Stimulated activated CD4-positive, alpha-beta T cell treated with anti-CD3 and anti-CD28 coated beads, Interleukin-1b, Interleukin-23, amount 100 ng/mL, for 24 hours (primary cell): ENCODE measurements around the gene GREM1.

ENCODE experiments used
- DNase-seq, 4 experiments: peaks; one replicate each; pipeline ENCODE4 v3.0.0-alpha.2; 2020; ENCODE audit warnings: low read depth in 4 of 4, low spot score in 1 of 4

The GREM1 gene

DNA sequence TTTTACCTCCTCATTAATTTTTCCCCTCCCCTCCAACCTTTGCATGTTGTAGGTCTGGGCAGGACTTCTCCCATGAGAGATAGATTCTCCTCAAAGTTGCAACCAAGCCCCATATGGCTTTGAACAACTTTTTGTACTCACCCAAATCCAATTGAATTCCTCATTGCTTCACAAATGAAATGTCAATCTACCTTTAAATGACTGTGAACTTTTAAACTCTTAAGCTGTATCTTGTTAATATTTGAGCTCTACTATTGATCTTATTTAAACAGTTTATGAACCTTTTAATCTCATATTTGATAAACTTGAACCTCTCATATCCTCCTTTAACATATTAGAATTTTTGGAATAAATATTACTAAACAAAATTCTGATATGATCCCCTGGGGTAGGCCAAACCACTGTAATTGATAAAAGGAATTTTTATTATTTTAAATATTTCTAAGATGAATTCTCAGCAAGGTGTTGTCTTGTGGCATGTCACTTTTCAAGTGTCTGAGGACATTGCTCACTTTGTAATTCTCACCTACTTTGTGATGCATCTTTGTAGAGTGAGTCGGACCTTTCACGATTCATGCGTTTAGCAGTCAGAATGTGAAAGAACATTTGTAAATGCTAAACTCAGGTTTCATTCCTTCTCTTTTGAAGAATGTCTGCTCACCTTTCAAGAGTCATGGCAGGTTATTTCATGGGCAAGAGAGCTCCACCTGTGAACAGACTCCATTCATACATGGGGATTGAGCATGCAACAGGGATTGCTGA, 23.4 kb upstream of the GREM1 start:
- no peak for DNase-seq

DNA sequence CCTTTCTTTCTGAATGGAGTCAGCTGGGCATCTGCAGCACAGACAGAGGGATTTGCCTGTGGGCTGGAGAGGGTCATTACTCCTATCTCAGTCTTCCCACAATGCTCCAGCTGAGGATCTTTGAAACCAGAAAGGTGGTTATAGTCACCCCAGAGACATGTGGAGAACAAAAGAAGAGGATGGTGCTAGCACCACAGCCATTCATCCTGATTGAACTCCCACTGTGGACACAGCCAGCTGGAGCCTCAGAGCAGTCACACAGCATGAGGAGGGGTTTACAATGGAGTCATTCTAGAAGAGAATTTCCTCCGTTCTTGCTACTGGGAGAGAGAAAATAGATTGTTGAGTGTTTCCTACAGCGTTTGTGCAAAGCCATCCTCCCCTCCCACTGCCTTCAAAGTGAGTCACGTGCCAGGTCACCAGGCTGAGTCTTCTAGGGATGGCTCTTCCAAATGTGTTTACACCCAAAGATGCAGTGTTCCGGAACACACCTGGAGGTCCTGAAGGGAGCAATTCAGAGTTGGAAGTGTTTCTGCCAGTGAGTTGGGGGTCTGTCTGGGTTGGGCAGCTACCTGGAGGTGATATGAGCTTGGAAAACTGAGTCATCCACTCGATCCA, 18.9 kb upstream of the GREM1 start:
- DNase-seq, result no peak

DNA sequence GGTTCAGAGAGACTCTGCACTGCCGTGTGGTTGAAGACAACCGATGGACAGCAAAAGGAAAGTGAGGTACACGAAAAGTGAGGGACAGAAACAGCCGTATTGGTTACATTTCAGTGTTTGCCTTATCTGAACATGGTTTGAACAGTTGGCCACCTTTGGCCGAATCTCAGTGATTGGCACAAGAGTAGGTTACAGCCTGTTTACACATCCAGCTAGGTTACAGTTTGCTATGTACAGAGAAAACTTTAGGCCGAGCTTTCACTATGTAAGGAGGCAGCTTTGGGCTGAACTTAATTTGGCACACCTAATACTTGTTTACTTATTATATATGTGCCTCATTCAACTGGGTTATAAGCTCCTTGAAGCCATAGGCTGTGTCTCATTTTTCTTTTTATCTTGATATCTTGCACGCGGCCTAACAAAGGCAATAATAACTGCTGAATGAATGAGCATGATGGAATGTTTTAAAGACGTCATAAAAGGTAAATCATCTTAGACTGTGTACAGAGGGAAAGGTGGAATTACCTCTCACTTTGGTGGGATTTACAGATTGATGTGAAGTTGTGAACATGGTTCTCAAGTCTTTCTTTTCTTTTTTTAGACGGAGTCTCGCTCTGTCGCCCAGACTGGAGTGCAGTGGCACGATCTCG, 17.2 kb upstream of the GREM1 start:
- no peak for DNase-seq

DNA sequence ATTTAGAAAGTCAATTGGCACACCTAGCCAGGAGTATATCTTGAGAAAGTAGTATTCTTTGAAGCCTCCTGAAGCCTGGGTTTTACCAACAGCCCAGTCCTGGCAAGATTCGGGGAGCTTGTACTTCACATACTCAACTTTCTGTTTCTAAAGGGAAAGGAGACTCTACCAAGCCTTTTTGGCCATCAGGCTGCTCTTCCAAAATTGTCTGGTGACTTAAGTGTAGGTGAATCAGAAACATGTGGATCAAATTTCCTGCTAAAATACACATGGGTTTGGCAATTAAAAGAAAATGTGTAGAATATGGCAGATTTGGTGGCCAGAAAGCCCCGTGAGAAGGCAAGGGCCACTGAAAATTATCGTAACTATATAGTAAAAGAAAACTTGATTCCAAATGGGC, 15.9 kb upstream of the GREM1 start:
- DNase-seq, result no peak

DNA sequence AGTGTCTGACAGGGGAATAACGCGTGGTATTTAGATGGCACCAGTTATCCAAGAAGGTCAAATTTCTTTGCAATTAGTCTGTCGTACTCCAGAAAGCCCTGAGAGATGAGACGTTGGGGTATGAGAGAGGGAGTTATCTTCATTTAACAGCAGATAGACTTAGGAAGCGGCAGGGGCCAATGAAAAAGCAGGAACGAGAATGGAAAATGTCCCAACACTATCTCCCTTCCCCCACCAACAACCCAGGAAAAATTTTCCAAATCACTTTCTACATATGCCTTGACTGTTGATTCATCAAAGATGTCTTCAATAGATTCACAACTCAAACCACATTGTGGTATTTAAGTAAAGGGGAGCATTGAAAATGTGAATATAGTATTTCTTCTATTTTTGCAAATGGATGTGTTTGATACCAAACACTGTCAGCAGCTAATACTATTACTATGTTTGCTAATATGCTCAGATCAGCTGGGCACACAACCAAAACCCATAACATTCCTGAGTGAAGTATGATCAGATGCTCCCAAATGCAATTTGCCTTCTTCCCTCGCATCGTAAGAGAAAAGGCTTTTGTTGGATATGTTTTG, 13.3 kb upstream of the GREM1 start:
- no peak for DNase-seq

DNA sequence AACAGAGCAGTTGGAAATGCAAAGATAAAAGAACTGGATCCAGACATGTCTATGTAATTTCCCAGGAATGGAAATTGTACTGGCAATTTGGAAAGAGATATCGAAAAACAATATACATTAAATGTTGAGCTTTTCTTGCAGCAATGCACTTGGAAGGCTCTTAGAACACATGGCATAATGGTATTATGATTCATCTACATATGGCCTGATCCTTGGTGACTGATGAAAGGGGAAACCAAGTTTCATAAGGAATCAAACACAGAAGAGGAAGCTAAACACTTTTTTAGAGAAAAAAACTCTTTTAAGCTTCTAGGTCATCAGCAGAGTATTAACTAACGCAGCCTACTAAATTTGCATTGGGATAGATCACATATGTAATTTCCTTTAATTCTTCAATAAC, 12.4 kb upstream of the GREM1 start:
- no peak for DNase-seq

DNA sequence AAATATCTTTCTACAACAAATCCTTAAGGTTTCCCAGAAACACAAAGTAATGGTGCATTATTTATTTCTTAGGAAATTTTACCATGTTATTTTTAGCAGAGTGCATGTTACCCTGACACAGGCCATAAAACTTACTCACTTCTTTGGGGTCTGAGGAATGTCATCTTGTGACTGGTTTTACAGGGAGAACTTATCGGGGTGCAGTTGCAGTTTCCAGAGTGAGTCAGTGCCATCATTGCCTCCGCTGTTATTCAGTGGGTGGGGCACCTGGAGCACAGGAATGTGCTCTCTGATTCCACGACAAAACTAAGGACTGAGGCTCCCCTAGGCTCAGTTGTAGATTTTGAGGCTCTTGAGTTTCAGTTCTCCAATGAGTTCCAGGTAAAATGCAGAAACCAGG, 11.1 kb upstream of the GREM1 start:
- no peak for DNase-seq

DNA sequence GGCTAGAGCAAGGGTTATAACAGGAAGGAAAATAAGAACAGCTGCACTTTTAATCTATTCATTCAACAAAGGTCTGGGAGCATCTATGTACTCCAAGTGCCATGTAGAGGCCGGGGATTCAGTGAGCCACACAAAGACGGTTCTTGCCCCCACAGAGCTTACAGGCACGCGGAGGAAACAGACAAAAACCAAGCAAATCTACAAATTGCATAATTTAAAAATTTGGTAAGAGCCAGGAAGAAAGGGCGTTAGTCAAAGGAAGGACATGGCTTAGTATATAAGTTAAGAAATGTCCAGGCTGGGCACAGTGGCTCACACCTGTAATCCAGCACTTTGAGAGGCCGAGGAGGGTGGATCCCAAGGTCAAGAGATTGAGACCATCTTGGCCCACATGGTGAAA, 10.4 kb upstream of the GREM1 start:
- DNase-seq, result no peak

DNA sequence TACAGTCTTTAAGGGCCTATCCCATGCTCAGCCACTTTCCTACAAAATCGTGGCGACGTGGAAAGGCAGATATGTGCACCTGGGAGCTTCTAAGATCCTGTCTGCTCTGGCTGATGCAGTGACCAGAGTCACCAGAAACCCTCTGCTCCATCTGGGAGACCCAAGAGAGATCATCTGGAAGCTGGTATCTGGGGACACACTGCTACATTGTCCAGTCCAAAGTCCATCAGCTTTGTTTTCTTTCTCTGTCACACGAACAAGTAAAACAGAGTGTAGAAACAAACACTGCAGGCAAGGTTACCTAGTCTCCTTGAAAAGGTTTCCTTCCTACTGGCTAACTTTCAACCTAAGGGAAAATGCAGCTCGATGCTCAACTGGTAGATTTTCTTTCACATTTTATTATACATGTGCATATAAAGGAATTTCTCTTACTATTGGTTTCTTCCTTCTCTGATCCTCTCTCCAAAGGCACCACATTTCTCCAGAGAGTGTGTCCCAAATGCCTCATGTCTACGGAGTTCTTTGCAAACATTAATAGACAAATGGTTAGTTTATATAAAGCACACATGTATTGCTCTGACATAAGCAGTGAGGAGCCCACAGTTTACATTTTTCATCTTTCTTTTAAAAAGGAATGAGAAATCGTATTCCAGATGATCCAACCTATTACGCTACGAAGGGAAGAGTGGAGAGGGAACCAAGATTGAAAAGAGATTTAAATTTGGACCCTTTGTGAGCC, 8.3 kb upstream of the GREM1 start:
- no peak for DNase-seq

DNA sequence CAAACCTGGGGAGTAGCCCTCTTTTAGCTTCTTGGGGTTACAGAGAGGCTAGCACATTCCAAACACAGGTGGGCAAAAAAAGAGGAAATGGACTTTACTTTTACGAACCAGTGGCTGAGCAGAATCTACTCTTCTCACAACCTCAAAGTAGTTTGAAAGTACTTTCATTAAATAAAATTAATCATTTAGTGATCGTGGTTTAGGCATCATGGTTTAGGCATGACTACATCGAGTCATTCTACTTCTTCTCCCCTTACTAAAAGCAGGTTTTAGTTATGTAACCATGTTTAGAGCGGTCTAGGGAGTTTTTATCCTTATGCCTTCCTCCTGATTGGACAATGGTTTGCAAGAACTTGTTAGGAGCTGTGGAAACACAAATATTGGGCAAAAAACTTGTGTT, 2.5 kb upstream of the GREM1 start:
- no peak for DNase-seq

DNA sequence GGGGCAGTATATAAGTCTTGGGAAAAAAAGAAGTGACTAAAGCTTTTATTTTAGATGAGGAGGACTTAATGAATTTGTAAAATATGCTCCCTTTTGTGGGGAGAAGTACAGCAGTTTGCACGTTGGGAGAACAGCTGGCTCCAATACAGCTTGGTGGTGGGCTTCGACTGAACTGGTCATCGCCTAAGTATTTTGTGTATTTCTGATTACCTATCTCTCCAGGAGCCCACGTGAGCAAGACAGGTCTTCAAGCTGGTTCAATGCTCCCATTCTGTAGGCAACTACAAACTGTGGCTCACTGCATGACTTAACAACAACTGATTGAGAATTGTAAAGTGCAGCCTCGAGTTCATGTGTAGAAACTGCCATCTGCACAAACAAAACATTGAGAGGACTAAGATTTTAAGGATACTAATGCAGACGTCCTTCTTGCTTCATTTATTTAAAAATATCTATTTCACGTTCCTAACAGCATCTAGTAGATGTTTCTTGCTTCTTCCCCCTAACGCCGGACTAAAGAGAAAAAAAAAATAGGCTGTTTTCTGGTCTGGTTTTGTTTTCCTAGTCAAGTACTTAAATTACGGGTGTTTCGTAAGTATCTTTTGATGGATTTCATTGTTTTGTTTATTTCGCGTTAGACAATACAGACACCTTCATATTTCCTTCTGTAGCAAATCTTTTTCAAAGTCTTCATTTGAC, 1.4 kb upstream of the GREM1 start:
- no peak for DNase-seq

DNA sequence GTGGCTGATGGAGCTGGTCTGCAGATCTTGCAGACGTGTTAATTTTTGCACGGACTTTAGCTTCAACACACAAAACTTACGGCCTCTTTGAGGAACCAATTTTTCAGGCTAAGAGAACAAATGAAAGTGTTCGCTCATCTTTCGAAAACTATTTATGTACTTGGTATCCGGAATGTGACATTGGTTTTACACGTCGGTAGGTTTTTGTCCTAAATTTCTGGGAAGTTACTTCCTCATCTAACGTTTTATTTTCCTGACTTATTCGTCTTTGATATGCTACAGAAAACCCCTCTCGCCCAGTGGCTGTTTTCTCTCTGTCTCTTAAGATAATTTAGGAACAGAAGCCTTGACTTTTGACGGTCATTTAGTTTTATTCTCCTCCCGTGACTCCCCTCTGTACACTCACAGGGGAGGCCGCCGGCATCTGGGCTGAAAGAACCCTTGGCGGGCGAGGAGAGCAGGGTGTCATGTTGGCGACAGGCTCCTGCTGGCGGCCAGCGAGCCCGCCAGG, 834 bp upstream of the GREM1 start:
- DNase-seq, result no peak

DNA sequence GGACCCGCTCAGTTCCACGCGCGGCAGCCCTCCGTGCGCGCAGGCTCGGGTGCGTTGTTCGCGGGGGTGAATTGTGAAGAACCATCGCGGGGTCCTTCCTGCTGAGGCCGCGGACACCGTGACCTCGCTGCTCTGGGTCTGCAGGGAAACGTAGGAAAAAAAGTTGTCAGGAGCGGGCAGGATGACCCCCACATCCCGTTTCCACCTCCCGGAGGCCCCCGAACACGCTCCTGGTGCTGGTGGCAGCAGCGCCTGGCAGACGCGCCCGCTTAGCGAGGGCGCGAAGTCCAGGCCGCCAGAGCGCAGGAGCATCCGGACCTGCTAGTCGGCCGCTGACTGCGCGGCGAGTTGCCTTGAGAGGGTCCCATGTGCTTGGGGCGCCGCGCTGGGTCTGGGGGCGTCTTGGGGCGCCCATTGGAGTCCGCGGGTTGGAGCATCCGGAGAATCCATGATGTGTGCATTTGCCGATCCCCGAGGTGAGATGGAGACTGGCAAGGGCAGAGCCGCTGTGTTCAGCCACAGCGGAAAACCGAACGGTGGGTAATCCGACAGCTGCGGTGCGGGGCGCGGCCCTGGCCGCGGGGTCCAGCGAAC, 520 bp downstream of the GREM1 start:
- no peak for DNase-seq

DNA sequence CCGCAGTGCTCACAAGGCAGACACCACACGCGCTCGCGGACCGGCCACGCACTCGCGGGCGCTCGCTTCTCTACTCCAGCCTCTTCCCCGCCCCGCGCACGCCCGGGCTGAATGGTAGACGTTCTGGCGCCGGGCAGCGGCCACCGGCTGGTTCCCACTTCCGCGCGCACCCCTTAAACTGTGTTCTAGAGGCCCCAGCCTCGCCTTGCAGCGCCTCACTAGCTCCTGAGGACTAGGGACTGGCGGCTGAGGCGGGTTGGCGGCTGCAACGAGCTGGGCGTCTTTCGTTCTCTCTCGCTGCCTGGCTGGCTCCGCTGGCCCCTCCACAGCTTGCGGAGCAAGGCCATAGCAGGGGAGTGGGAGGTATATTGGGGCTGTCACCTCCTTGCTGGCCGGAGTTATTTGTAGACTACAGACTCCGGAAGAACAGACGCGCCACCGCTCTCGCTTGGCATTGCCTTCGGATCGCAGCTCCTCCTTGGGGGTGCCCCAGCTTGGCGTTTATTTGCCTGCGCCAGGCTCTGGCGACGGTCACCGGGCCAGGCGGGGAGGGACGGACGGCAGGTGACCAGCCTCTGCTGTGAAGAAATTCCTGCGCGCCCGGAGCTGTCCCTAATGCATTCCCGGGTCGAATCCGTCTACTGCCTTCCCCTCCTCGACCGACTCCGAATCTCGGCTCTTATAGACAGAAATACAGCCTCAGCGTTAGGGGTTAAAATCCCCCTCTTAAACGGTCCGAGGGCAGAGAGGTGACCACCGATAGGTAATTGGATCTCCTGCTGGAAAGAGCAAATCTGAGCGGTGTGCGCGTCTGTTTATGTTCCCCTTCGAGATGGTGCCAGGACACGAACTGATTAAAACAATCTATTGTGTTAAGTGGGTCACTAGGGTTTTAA, 1.3 kb downstream of the GREM1 start:
- no peak for DNase-seq

DNA sequence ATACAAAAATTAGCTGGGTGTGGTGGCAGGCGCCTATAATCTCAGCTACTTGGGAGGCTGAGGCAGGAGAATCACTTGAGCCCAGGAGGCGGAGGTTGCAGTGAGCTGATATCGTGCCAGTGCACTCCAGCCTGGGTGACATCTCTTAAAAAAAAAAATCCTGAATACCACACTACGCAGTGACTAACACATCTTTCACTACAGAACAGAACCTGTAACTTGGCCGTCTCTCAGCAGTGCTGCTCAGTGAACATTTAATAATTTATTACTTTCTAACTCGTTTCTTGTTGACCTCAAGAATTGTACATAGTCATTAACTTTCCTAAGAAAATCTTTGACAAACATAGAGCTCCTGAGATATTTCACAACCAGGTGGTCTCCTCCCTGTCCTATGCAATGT, 3.8 kb downstream of the GREM1 start:
- DNase-seq, result no peak

DNA sequence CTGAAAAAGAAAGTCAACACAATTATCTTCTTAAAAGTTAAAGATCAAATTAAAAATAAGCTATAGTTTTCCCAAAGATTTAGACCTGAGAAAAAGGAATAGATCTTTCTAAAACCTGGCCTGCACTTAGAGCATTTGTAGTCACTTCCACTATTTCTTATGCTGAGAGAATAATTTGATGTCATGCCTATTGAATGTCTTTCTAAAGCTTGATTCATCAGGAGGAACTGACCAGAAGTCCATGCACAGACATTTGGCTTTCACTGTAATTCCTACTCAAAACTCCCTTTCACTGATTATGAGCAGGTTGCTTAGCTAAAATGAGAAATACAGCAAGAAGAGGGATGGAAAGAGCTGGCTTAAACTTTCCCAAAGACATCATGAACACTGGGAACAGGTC, 4.3 kb downstream of the GREM1 start:
- no peak for DNase-seq

DNA sequence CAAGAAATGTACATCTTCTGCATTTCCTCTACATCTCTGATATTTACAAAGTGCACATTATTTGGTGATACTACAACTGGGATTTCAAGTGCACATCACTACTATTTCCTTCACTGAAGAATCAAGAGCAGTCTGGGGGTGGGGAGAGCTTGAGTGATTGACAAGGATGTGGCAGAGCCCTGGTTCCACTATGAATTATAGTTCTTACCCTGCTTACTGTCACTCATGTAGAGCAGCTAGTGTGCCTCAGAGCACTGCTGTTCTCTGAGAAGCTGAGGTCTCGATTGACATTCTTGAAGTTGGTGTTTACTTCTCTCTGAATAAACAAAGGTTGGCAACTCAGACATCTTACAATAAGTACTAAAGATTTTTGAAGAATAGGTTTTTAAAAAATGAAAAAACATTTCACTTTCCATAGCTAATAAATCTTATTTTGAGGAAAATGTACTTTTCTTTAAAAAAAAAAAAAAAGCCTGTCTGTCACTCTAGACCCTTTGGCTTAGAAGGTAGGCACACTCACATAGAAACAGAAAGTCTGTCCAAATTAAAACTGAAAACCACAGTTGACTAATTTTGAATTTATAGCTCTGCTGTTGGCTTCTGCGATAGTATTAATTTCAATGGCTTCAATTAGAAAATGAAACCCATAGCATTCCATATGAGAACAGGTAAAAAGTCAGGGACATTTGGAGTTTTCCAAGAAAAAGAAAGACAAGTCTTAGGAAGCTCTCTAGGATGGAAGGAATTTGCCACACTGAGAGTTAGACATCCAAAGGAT, 5.6 kb downstream of the GREM1 start:
- DNase-seq, result no peak

DNA sequence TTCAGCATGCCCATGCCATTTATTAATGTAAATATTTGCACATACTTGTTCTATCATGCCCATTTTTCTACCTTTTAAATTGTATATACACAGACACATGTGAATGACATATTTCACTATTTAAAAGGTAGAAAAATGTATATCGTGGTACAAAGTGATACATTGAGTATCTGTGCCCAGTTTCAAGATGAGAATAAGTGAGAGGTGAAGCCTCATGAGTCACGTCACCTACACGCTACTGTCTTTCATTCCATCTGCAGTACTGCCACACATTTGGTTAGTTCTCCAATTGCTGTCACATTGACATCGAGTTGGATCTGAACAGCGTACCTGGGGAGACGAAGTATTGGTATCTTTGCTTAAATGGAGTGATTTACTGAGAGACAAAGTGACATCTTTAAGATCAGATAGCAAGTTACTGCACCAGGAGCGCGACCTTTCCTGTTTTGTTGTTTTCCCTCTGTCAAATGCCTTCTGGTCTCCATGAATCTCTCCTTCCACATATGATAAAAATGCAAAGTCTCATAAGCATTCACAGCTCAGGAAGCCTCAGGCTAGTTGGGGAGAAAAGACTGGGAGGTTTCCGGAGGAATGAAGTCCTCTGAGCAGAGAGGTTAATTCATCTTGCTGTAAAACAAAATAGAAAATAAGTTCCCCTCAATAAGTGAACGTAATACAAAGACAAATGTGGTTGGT, 12.0 kb downstream of the GREM1 start:
- no peak for DNase-seq
